GM21390 (cell line): ENCODE results near the gene ITGAD.

Source experiments
- ATAC-seq: cut with Tn5 transposase; IDR thresholded peaks from one replicate; pipeline ENCODE4 v1.9.1; 2021; ENCODE audit not compliant: unreplicated experiment

Gene ITGAD

DNA sequence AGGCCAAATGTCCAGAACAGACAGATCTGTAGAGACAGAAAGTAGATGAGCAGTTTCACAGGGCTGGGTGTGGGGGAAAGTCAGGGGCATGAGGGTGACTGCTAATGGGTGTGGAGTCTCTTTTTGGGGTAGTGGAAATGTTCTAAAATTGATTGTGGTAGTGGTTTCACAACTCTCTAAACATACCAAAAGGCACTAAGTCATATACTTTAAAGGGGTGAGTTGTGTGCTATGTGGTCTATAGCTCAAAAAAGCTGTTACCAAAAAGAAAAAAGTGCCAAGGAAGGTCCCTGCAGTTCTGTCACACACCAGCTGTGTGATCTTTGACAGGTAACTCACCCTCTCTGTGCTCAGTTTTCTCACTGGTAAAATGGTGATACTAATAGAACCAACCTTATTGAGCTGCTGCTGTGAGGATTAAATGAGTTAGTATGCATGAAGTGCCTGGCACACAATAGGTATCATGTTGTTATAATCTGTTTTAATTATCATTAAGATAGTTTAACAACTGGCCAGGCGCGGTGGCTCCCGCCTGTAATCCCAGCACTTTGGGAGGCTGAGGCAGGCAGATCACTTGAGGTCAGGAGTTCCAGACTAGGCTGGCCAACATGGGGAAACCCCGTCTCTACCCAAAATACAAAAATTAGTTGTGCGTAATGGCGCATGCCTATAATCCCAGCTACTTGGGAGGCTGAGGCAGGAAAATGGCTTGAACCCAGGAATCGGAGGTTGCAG, 27.8 kb upstream of the ITGAD start:
- ATAC-seq = no peak

DNA sequence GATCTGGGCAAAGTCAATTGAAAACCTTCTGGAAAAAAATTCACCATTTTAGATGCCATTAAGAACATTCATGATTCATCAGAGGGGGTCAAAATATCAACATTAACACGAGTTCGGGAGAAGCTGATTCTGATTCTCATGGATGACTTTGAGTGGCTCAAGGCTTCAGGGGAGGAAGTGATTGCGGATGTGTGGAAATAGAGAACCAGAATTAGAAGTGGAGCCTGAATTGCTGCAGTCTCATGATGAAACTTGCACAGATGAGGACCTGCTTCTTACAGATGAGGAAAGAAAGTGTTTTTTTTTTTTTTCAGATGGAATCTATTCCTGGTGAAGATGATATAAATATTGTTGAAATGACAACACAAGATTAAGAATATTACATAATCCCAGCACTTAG, 25.3 kb upstream of the ITGAD start:
- no peak for ATAC-seq

DNA sequence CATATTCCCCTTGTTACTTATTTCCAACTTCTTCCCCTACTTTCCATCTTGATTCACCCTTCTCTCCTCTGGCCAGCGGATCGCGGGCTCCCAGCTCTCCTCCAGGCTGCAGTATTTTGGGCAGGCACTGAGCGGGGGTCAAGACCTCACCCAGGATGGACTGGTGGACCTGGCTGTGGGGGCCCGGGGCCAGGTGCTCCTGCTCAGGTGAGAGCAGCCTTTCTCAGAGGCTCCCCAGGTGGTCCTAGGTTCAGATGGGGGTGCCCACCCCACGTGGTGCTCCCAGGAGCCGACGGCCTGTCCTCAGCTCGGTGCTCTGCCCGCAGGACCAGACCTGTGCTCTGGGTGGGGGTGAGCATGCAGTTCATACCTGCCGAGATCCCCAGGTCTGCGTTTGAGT, 22.1 kb upstream of the ITGAD start:
- ATAC-seq = no peak

DNA sequence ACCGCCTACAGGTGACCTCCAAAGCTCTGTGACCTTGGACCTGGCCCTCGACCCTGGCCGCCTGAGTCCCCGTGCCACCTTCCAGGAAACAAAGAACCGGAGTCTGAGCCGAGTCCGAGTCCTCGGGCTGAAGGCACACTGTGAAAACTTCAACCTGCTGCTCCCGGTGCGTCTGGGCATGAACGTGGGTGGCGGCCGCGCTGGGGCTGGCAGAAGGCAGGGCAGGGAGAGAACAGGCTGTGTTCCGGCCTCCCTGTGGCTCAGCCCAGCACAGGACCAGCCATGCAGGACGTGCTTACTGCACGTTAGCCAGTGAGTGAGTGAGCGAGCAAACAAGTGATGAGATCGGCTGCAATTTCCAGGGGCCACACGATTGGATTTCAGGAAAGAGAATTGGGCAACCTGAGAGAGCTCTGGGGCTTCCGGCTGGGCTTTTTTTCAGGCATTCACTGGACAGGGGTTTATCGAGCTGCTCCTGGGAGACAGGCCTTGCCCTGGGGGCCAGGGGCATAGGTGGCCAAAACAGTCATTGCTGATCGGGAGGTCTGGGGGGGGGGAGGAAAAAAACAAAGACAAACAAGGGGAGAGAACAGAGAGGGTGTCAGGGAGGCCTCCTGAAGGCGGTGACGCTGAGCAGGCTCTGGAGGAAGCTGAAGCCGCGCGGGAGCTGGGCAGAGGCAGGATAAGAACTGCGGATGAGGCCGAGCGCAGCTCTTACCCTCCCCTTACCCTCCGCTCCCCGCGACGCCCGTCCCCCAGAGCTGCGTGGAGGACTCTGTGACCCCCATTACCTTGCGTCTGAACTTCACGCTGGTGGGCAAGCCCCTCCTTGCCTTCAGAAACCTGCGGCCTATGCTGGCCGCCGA, 21.3 kb upstream of the ITGAD start:
- ATAC-seq = no peak

DNA sequence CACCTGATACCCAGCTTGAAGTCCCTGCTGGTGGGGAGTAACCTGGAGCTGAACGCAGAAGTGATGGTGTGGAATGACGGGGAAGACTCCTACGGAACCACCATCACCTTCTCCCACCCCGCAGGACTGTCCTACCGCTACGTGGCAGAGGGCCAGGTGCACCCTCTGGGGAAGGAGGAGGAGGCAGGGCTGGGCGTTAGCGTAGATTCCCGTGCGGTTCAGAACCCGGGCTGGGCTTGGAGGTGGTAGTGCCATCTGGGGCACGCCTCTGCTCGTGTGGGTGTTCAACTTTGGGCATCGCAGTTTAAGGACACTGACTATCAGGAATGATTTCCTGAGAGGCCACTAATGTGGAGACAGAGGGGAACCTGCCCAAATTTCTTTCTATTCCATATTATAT, 19.9 kb upstream of the ITGAD start:
- ATAC-seq = no peak

DNA sequence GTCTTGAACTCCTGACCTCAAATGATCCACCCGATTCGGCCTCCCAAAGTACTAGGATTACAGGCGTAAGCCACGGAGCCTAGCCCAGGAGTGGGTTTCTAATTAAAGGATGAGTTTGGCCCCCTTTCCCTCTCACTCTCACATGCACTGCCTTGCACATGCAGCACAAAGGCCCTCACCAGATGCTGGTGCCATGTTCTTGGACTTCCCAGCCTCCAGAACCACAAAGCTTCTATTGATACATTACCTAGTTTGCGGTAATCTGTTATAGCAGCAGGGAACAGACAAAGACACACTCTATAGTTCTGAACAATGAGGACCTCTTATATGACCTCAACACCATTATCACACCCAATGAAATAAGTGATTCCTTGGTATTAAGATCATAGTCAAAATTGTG, 17.9 kb upstream of the ITGAD start:
- ATAC-seq = no peak

DNA sequence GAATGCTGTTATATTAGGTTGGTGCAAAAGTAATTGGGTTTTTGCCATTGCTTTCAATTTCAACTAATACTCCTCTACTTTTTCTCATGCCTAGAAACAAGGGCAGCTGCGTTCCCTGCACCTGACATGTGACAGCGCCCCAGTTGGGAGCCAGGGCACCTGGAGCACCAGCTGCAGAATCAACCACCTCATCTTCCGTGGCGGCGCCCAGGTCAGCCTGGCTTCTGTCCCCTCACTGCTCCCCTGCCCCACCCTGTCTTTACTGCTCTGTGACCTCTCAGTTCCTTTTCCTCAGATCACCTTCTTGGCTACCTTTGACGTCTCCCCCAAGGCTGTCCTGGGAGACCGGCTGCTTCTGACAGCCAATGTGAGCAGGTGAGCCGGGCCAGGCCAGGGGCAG, 16.4 kb upstream of the ITGAD start:
- ATAC-seq = no peak

DNA sequence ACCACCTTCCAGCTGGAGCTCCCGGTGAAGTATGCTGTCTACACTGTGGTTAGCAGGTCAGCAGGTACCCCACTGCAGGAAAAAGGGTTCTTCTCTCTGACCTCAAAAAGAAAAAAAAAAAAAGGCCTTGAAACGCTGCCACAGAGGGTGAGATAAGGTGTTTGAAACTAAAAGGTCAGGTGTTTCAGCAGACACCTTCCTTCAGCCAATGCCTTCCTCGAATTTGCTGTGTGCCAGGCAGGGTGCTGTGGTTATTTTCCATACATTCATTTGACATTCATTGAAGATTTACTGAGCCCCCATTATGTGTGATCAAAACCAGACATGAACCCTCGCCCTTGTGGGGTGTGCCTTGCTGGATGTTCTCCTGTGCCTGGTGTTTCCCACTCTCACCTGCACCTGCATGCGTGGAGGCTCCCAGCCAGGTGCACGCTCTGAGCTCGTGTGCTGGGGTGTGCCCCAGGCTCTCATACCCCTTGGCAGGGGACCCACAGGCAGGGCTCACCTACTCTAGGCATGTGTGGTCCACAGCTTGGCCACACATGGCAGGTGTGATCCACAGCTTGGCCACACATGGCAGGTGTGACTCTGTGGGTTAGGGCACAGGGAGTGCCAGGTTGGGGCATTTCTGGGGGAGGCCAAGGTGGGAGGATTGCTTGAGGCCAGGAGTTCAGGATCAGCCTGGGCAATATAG, 15.8 kb upstream of the ITGAD start:
- ATAC-seq = no peak

DNA sequence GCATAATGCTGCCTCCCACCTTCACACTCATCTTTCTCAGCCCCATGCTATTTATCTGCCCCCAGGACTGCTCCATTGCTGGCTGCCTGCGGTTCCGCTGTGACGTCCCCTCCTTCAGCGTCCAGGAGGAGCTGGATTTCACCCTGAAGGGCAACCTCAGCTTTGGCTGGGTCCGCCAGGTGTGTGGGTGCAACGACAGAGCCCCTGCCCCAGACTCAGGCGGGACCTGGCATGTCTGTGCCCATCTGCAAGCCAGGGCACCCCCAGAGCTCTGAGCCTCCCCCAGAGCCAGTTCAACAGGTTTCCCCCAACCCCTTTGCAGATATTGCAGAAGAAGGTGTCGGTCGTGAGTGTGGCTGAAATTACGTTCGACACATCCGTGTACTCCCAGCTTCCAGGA, 12.9 kb upstream of the ITGAD start:
- ATAC-seq = no peak

DNA sequence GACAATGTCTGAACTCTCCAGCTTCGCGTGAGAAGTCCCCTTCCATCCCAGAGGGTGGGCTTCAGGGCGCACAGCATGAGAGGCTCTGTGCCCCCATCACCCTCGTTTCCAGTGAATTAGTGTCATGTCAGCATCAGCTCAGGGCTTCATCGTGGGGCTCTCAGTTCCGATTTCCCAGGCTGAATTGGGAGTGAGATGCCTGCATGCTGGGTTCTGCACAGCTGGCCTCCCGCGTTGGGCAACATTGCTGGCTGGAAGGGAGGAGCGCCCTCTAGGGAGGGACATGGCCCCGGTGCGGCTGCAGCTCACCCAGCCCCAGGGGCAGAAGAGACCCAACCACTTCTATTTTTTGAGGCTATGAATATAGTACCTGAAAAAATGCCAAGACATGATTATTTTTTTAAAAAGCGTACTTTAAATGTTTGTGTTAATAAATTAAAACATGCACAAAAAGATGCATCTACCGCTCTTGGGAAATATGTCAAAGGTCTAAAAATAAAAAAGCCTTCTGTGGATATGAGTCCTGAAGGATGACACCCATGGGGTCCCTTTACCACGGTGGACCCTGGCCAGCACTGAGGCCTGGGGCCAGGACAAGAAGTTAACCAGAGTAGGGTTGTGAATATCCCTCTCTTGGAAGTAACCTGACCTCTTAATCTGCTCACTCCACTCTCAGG, 10.5 kb upstream of the ITGAD start:
- peak; percentile 74 for ATAC-seq

DNA sequence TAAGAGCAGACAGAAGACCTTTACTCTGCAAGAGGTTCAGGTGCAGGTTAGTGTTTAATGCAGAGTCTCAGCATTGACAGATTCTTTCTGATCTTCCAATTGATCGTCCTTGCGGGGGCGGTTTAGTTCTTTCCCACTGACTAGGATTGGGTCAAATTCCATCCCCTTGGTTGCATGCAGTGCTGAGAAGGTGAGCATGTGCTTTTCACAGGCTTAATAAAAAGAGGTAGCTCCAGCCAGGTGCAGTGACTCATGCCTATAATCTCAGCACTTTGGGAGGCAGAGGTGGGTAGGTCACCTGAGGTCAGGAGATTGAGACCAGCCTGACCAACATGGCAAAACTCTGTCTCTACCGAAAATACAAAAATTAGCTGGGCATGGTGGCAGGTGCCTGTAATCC, 7.5 kb upstream of the ITGAD start:
- no peak for ATAC-seq

DNA sequence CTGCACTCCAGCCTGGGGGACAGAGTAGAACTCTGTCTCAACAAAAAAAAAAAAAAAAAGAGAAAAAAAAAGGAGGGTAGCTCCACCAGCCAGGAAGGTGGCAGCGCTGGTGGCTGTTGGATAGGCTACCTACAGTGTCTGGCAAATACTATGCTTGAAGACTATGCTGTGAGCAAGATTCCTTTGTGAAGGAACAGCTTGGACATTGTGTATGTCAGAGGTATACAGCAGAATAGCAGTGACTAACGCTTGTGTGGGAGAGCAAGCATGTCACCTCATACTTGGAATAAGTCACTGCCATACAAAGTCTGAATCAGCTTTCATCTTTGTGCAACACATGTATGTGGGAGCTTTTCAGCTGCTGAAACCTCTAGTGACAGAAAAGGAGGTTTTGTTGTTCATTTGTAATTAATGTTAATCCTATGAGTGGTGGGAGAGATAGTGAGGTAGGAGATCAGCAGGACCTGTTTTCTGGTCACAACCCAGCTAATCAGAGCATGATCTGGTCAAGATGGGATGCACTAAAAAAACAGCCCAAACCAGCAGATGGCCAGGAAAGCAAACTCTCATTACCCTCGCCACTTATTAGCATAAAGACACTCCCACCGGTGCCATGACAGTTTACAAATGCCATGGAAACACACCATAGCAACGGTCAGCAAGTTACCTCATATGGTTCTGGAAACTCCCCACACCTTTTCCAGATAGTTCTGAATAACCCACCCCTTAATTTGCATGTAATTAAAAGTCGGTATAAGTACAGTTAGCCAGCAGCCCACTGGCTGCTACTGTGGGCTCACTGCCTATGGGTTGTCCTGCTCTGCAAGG, 6.8 kb upstream of the ITGAD start:
- ATAC-seq = no peak

DNA sequence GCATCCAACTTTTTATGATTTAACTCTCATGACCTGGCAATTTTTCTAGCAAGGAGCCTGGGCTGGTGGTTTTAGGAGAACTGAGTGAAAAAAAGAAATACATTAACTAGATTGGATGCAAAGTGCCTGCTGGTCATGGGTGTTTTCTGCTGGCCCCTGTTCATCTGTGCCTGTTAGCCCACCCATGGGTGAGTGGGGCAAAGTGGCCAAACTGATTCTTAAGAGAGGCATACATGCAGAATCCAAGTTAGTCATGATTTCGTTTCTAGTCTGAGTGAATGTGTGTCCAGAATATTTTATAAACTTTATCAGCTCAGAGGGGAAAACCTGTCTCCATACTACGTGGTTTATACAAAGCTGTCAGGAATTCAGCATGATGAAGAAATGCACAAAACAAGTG, 4.6 kb upstream of the ITGAD start:
- ATAC-seq = no peak

DNA sequence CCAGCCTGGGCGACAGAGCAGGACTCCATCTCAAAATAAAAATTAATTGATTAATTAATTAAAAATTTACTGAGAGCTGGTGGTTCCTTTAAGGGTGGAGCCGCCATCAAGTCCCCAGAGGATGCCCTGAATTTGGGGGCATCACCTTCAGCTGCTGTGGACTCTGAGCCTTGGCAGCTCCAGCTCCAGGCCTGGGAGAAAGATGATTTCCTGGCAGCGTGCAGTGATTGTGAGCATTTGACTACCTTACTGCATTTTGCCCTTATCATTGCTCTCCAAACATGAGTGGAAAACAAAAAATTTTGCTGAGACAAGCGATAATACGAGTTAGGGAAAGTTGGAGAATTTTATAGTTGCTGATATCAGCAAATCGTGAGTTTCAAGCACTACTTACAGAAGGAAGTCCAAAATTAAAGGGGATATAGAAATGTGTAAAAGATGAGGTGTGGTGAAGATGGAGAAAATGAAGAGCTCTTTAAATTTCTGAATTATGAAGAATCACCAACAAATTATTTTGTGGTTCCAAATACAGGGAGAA, 2.6 kb upstream of the ITGAD start:
- ATAC-seq = no peak

DNA sequence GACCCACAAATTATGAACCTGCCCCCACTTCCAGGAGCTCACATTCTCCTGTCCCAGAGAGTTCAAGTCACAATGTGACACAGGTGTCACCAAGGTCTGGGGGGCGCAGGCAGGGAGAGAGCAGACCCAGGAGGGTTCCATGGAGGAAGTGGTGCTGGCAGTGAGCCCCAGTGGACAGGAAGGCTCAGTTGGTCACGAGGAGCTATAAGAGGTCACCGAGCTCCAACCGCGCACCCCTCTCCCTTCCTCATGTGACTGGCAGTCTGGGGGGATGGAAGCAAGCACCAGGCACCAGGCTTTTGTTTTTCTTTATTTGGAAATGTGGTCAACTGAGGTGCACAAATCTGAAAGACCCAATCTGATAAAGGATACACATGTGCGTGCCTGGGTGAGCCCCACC, 2.5 kb downstream of the ITGAD start:
- ATAC-seq = no peak

DNA sequence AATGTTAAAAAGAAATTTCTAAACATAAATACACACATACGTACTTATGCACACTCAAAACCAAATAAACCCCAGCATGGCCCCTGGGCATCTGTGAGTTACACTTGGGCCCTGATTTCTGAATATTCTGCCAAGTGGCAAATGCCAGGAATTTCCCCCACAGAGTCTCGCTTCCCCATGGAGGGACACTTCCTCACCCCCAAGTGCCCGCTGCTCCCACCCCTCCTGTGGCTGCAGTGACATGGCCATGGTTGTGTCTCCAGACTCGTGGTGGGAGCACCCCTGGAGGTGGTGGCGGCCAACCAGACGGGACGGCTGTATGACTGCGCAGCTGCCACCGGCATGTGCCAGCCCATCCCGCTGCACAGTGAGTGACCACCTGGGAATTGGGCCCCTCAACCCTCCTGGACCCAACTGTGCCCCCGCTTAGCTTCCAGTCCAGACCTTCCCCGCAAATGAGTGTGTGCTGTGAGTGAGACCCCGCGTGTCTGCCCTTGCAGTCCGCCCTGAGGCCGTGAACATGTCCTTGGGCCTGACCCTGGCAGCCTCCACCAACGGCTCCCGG, 4.0 kb downstream of the ITGAD start:
- no peak for ATAC-seq

DNA sequence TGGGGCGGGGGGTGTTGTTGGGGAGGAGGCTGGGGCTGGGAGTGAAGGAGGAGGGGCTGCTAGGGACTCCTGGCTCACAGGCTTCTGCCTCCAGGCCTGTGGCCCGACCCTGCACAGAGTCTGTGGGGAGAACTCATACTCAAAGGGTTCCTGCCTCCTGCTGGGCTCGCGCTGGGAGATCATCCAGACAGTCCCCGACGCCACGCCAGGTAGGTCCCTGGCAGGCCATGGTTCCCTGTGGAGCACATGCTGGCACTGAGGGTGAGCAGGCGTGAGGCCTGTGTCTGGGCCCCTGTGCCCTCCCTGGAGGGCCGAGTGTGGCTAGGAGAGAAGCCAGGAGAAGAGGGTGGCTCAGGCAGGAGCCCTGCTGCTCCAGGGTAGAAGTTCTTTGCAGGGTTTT, 4.6 kb downstream of the ITGAD start:
- ATAC-seq = no peak

DNA sequence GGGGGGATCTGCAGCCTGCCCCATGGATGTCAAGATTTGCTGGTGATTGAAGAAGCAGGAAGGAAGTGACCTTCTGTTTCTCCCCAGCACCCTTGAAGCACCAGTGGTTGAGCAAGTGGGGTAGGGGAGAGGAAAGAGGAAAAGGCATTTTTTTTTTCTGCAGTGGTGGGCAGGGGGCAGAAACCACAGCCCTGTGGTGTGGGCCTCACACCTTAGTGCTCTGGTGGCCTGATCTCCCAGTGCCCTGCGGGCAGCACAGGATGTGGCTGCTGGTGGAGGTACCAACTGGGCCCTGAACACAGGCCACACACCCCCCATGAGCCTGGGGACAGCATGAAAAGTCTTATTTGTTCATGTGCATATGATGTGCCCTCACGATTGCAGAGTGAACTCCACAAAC, 7.1 kb downstream of the ITGAD start:
- ATAC-seq = no peak

DNA sequence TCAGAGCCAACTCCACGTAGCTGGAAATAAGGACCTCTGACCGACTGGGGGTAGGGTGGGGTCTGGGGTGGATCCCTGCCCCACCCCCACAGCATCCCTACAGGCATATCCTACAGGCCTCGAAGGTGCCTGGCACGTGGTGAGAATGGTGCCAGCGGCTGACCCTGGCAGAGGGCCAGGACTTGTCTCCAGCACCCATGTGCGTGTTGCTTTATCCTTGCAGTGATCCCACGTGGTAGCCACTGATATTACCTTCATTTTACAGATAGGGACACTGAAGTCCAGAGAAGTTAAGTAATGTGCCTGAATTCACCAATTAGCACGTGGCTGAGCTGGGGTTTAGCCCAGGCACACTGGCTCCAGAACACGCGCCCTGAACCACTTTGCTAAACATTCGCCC, 8.3 kb downstream of the ITGAD start:
- no peak for ATAC-seq

DNA sequence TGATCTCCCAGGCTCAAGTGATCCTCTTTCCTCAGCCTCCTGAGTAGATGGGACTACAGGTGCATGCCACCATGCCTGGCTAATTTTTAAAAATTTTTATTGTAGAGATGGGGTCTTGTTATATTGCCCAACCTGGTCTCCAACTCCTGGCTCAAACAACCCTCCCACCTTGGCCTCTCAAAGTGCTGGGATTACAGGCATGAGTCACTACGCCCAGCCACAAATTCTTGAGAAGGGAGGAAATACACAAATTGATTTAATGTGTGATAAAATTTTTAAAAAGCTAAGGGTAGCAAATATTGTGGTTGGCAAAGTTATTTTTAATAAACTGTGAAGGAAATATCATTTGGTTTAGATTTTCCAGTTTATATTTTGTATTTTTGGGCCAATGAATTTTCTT, 9.6 kb downstream of the ITGAD start:
- ATAC-seq = no peak
